GM12801 (cell line): Measurements from ENCODE around the gene CPLX3.

Experiments
- TF ChIP-seq, protein P1 (sequence below): IDR thresholded peaks from one replicate; pipeline ENCODE4 v1.5.1; 2011; ENCODE audit warnings: control low read depth; ENCODE audit not compliant: insufficient read length; ENCODE audit errors: extremely low read depth

The CPLX3 gene

GRCh38 chr15:74786551-74787165 lies 39.8 kb upstream of the CPLX3 start:
- TF ChIP-seq, protein P1, sequence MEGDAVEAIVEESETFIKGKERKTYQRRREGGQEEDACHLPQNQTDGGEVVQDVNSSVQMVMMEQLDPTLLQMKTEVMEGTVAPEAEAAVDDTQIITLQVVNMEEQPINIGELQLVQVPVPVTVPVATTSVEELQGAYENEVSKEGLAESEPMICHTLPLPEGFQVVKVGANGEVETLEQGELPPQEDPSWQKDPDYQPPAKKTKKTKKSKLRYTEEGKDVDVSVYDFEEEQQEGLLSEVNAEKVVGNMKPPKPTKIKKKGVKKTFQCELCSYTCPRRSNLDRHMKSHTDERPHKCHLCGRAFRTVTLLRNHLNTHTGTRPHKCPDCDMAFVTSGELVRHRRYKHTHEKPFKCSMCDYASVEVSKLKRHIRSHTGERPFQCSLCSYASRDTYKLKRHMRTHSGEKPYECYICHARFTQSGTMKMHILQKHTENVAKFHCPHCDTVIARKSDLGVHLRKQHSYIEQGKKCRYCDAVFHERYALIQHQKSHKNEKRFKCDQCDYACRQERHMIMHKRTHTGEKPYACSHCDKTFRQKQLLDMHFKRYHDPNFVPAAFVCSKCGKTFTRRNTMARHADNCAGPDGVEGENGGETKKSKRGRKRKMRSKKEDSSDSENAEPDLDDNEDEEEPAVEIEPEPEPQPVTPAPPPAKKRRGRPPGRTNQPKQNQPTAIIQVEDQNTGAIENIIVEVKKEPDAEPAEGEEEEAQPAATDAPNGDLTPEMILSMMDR, result no peak

- TF ChIP-seq, protein P1, result peak; percentile 82
Measured at GRCh38 chr15:74787251-74788041, 39.0 kb upstream of the CPLX3 start.

DNA sequence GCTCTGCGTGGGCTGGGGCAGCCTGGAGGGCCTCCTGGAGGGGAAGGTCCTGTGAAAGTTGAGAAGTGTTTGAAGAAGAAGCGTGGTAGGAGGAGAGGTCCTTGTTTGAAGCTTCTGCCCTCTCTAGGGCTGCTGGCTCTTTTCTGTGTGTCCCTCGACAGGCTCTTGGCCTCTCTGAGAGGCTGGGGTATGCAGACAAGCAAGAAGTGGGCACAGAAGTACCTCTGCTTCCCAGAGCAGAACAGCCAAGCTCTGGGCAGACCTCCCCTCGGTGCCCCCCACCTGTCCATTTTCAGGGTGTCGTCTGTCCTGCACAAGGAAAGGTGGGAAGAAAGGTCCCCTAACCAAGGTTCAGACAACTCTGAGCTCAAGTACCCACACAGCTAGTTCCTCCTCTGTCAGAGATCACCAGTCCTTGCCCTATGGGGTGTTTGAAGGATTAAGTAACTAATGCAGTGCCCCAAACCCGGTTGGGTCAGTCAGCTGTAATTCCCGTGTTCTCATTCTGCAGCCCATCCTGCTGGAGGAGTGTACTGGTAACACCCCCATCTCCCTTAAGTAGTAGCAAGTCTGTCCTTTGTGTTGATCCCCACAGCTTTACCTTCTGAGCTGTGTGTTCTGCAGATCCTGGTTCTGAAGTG lies 38.3 kb upstream of the CPLX3 start:
- TF ChIP-seq, protein P1, result no peak

- TF ChIP-seq, protein P1, result no peak
Measured at GRCh38 chr15:74788683-74789151, 37.7 kb upstream of the CPLX3 start.

DNA sequence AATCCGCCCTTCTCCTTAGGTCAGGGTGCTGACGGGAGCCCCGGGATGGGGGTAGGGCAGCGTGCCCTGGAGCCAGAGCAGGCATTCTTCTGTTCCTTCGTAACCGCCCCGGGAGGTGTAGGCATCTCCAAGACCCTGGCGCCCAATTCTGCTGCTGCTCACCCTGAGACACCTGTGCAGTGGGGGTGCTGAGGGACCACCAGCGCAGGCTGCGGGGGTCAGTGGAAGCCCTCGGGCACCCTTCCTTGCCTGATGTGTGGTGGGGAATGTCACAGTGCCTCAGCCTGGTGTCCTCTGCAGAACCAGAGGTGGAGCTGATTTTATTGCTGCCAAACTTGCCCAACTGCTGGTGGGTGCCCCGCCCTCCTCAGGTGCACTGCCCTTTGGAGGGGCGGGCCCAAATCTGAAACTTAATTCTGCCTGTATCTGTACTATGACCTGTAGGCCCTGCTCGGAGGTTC lies 37.2 kb upstream of the CPLX3 start:
- TF ChIP-seq, protein P1, result no peak

DNA sequence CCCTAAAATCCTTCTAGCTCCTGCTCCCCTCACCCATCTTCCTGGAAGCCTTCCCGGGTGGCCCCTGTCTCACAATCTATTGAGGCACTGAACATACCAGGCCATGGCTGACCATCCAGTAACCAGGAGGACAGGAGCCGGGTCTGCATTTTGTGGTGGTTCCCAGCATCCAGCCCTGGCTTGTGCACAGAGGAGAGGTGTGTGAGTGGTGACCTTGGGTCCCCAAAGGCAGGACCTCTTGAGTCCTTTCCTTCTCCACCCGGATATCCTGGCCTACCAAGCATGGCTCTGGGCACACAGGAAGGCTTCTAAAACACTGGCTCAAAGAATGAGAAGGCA lies 36.7 kb upstream of the CPLX3 start:
- TF ChIP-seq, protein P1, result no peak
